IMR-90 (cell line): ENCODE measurements around the gene FPR3. TPM values are rescaled to one million over a fixed set of nuclear protein-coding genes. Genes with fewer than 3 reads are reported as not detected.

Experiments
- ATAC-seq: fragments of 200-7000 bp; cut with Tn5 transposase; 2 replicates; pipeline ENCODE4 v1.9.1; 2020; ENCODE audit warnings: low read depth, mild to moderate bottlenecking, moderate library complexity
- BruUV-seq: library from RNA; stranded (reverse); fragments of 400-500 nt; replicated peaks from 2 replicates; lab custom pipeline; 2021; lab: Mats Ljungman, UMichigan
- CTCF ChIA-PET: fragments of 300-600 bp; formaldehyde crosslinking; extraction: SDS; loops from one replicate; lab custom pipeline; 2021; ENCODE audit warnings: antibody characterized with exemption; lab: Yijun Ruan, JAX
- POLR2A ChIA-PET: fragments of 300-600 bp; sonication (Branson Sonifier 250); formaldehyde crosslinking; loops from one replicate; lab custom pipeline; 2022; ENCODE audit warnings: antibody characterized with exemption; ENCODE audit not compliant: unreplicated experiment; lab: Charles Lee
- DNase-seq: peaks from one replicate; pipeline ENCODE4 v3.0.0; 2013
- H2AFZ ChIP-seq: replicated peaks from 2 replicates; pipeline ENCODE3; 2013; ENCODE audit warnings: low read length, mild to moderate bottlenecking; ENCODE audit not compliant: poor library complexity
- H2AK5ac ChIP-seq: 2 replicates; pipeline ENCODE4 v1.6.1; 2013; ENCODE audit warnings: low read depth, low read length, inconsistent platforms
- H2AK9ac ChIP-seq: replicated peaks from 2 replicates; pipeline ENCODE3; 2013; ENCODE audit warnings: mild to moderate bottlenecking, low read depth, low read length, moderate library complexity; ENCODE audit not compliant: poor library complexity
- H2BK120ac ChIP-seq: 2 replicates; pipeline ENCODE4 v1.6.1; 2013; ENCODE audit warnings: low read depth, low read length, inconsistent platforms
- H2BK15ac ChIP-seq: 3 replicates; pipeline ENCODE4 v1.6.1; 2013; ENCODE audit warnings: low read depth, low read length, inconsistent platforms
- H2BK20ac ChIP-seq: 2 replicates; pipeline ENCODE4 v1.6.1; 2013; ENCODE audit warnings: low read depth, mild to moderate bottlenecking, inconsistent platforms, low read length, moderate library complexity
- H2BK5ac ChIP-seq: 2 replicates; pipeline ENCODE4 v1.6.1; 2013; ENCODE audit warnings: mild to moderate bottlenecking, low read depth, low read length, inconsistent platforms; ENCODE audit not compliant: poor library complexity, severe bottlenecking
- H3K14ac ChIP-seq: replicated peaks from 2 replicates; pipeline ENCODE4 v1.6.1; 2013; ENCODE audit warnings: low read depth, low read length, inconsistent platforms
- H3K18ac ChIP-seq: 2 replicates; pipeline ENCODE4 v1.6.1; 2013; ENCODE audit warnings: low read depth, low read length, control low read depth
- H3K23ac ChIP-seq: 2 replicates; pipeline ENCODE4 v1.6.1; 2013; ENCODE audit warnings: low read depth, low read length, inconsistent platforms
- H3K27ac ChIP-seq: 2 replicates; pipeline ENCODE4 v1.5.1; 2013; ENCODE audit warnings: mild to moderate bottlenecking, control low read depth, low read length; ENCODE audit not compliant: insufficient read depth
- H3K27me3 ChIP-seq: 2 replicates; pipeline ENCODE4 v1.6.1; 2013; ENCODE audit warnings: low read length; ENCODE audit not compliant: control insufficient read depth, insufficient read depth
- H3K36me3 ChIP-seq: 2 replicates; pipeline ENCODE4 v1.6.1; 2013; ENCODE audit warnings: low read length, mixed read lengths; ENCODE audit not compliant: control insufficient read depth, insufficient read depth
- H3K4ac ChIP-seq: 2 replicates; pipeline ENCODE4 v1.6.1; 2013; ENCODE audit warnings: low read depth, low read length, inconsistent platforms
- H3K4me1 ChIP-seq: 2 replicates; pipeline ENCODE4 v1.6.1; 2013; ENCODE audit warnings: low read length, mixed read lengths; ENCODE audit not compliant: control insufficient read depth, insufficient read depth
- H3K4me2 ChIP-seq: 2 replicates; pipeline ENCODE4 v1.6.1; 2013; ENCODE audit warnings: low read depth, mild to moderate bottlenecking, control low read depth, low read length, moderate library complexity
- H3K4me3 ChIP-seq: 2 replicates; pipeline ENCODE4 v1.5.1; 2013; ENCODE audit warnings: low read depth, mild to moderate bottlenecking, control low read depth, low read length, moderate library complexity; ENCODE audit not compliant: insufficient read depth
- H3K56ac ChIP-seq: 2 replicates; pipeline ENCODE4 v1.6.1; 2013; ENCODE audit warnings: low read length, inconsistent platforms; ENCODE audit not compliant: insufficient read depth; ENCODE audit errors: extremely low read depth
- H3K79me1 ChIP-seq, 2 experiments: 2 replicates each; pipeline ENCODE4 v1.6.1; 2013; ENCODE audit warnings: low read length in 2 of 2, inconsistent platforms in 1 of 2, low read depth in 1 of 2
- H3K9ac ChIP-seq: 2 replicates; pipeline ENCODE4 v1.6.1; 2013; ENCODE audit warnings: low read depth, low read length, control low read depth
- H3K9me1 ChIP-seq: 2 replicates; pipeline ENCODE4 v1.6.1; 2013; ENCODE audit warnings: low read length, inconsistent platforms; ENCODE audit not compliant: insufficient read depth
- H3K9me3 ChIP-seq: 2 replicates; pipeline ENCODE4 v1.6.1; 2013; ENCODE audit warnings: low read length; ENCODE audit not compliant: control insufficient read depth, insufficient read depth
- H4K20me1 ChIP-seq: 2 replicates; pipeline ENCODE4 v1.6.1; 2013; ENCODE audit warnings: low read length, inconsistent platforms; ENCODE audit not compliant: insufficient read depth
- H4K5ac ChIP-seq: 2 replicates; pipeline ENCODE4 v1.6.1; 2013; ENCODE audit warnings: mild to moderate bottlenecking, low read depth, low read length, control low read depth
- H4K8ac ChIP-seq, 2 experiments: 2 replicates each; pipeline ENCODE4 v1.6.1; 2013; ENCODE audit warnings: low read depth in 2 of 2, low read length in 2 of 2, control low read depth in 1 of 2, inconsistent platforms in 1 of 2
- H4K91ac ChIP-seq: 2 replicates; pipeline ENCODE4 v1.6.1; 2013; ENCODE audit warnings: low read depth, low read length, inconsistent platforms; ENCODE audit not compliant: insufficient read depth
- CEBPB ChIP-seq: IDR thresholded peaks from 2 replicates; pipeline ENCODE4 v1.6.1; 2012; ENCODE audit warnings: low read depth, low read length, improper control_type of control experiment
- CHD1 ChIP-seq: IDR thresholded peaks from 2 replicates; pipeline ENCODE4 v1.6.1; 2012; ENCODE audit warnings: low read depth, low read length, improper control_type of control experiment
- CTCF ChIP-seq: conservative IDR thresholded peaks from 2 replicates; pipeline ENCODE4 v1.5.1; 2012; ENCODE audit warnings: mild to moderate bottlenecking, low read depth, low read length, improper control_type of control experiment
- ELK1 ChIP-seq: fragments of 150-350 bp; IDR thresholded peaks from 2 replicates; pipeline ENCODE4 v1.6.1; 2016; ENCODE audit warnings: low read depth, mild to moderate bottlenecking, low read length, moderate library complexity, borderline replicate concordance
- MAFK ChIP-seq: IDR thresholded peaks from 2 replicates; pipeline ENCODE4 v1.6.1; 2012; ENCODE audit warnings: low read depth, low read length, improper control_type of control experiment
- RAD21 ChIP-seq: IDR thresholded peaks from 2 replicates; pipeline ENCODE4 v1.6.1; 2012; ENCODE audit warnings: low read length, improper control_type of control experiment
- RFX5 ChIP-seq: IDR thresholded peaks from 2 replicates; pipeline ENCODE4 v1.8.0; 2012; ENCODE audit warnings: low read depth, mild to moderate bottlenecking, low read length, moderate library complexity
- SMC3 ChIP-seq: fragments of 150-350 bp; IDR thresholded peaks from 2 replicates; pipeline ENCODE4 v1.6.1; 2016; ENCODE audit warnings: low read depth, mild to moderate bottlenecking, antibody characterized with exemption, low read length, moderate library complexity
- WGBS, 2 experiments: methylation state at CpG; one replicate each; pipeline versions ENCODE4 v1.1.5 to v1.1.7; 2013; ENCODE audit warnings: missing lambda C conversion rate in 2 of 2; ENCODE audit not compliant: insufficient read length in 1 of 2; ENCODE audit errors: extremely low coverage in 2 of 2; 5-methylcytosine and 5-hydroxymethylcytosine counted together
- dilution Hi-C: fragments of 300-500 bp; cut with HindIII; formaldehyde crosslinking; loops from one replicate; pipeline ENCODE4 v1.14.3; 2018; ENCODE audit warnings: low sequenced_read_pairs; ENCODE audit not compliant: unreplicated experiment
- in situ Hi-C: fragments of 300-500 bp; cut with MboI; formaldehyde crosslinking; loops from 3 replicates; pipeline ENCODE4 v1.14.3; 2019; ENCODE audit warnings: low sequenced_read_pairs, inconsistent platforms, mixed read lengths
- intact Hi-C: fragments of 100-400 bp; cut with micrococcal nuclease; formaldehyde crosslinking; loops from 2 replicates; pipeline ENCODE4 v1.10.0; 2022
- polyA plus RNA-seq, 3 experiments: library from polyadenylated mRNA; depleted of rRNA; stranded (reverse); fragments of >200 nt; gene quantifications; 2 replicates each; pipeline ENCODE4 v1.2.3, GENCODE V29; 2012; ENCODE audit warnings: low replicate concordance in 1 of 3
- total RNA-seq: library from RNA; depleted of rRNA; stranded (reverse); fragments of >200 nt; gene quantifications from 2 replicates; pipeline ENCODE4 v1.2.3, GENCODE V29; 2012
- TF ChIP-seq, protein P1 (sequence below): fragments of 150-350 bp; IDR thresholded peaks from 2 replicates; pipeline ENCODE4 v1.6.1; 2017; ENCODE audit warnings: mild to moderate bottlenecking, antibody characterized with exemption, low read length, low read depth

FPR3 gene
- total and polyA plus RNA-seq, 2 of the 4 experiments (the other 2 are of a cell fraction), result not detected

DNA sequence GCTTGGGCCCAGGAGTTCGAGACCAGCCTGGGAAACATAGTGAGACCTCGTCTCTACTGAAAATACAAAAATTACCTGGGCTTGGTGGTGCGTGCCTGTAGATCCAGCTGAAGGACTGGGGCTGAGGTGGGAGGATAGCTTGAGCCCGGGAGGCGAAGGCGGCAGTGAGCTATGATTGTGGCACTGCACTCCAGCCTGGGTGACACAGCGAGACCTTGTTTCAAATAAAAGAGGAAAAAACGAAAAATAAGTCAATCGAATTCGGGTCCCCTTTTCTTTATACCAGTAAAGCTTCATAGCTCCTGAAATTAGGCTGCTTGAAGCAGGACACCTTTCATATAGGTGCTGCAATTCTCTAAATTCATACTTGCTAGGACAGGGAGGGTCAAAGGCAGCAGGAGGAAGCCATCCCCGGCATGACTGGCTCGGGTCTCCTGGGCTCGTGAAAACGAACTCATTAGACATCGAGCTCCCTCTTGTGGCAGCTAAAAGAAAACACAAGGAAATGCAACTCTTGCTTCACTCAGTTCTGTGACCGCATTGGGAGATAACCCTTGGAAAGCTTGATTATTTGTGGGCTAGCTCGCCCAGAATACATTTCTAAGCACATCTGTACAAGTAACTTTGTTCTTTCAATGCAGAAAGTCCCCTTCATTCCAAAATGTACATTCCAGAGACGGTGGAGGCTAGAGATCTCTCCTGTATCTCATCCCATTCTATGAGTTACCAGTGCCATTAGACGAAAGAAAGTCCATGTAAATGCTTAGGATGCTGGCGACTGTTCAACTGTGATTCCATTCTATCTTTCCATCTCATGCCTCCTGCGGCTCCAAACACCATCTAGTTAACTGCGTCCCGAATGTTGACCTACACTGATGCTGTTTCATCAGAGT lies 17.1 kb upstream of the FPR3 start:
- ATAC-seq (peak; percentile 99), DNase-seq (peak; percentile 80)
- Histone ChIP-seq H2AK9ac (no peak overlapping the region), H3K23ac (no peak overlapping the region), H4K5ac (no peak overlapping the region), H3K27ac (no peak overlapping the region), H3K9me3 (no peaks in the 10 kb centered on the region), H3K9ac (no peak overlapping the region), H4K8ac (no peak overlapping the region), H3K56ac (no peak overlapping the region), H3K4ac (no peak overlapping the region), H2BK5ac (no peak overlapping the region), H3K14ac (no peak overlapping the region), H3K18ac (no peak overlapping the region), H3K4me1 (no peaks in the 10 kb centered on the region), H2BK20ac (no peak overlapping the region), H4K20me1 (no peaks in the 10 kb centered on the region), H2AK5ac (no peak overlapping the region), H3K27me3 (peaks cover 2% of the 10 kb centered on the region; the same call in 1 of the 2 replicates), H3K4me2 (peak overlapping the region; percentile 38; the same call in 1 of the 2 replicates), H3K36me3 (no peaks in the 10 kb centered on the region), H2BK120ac (no peak overlapping the region), H2BK15ac (no peak overlapping the region), H2AFZ (no peak overlapping the region), H4K91ac (no peak overlapping the region), H3K9me1 (no peaks in the 10 kb centered on the region), H3K4me3 (no peak overlapping the region), H3K79me1 (no peaks in the 10 kb centered on the region)
- intact Hi-C loops, result loop anchor here (1.0 to 5.0 kb wide), 5 partner anchors 113 to 441 kb away; no protein-coding TSS in a partner anchor
- CTCF ChIA-PET, result interaction anchor here (0.6 to 1.7 kb wide), 13 partner anchors 8 to 440 kb away, joined by 3 to 6 read pairs (median 4); no protein-coding TSS in a partner anchor
- in situ Hi-C loops, result loop anchor here (10.0 kb wide), 1 partner anchor 113 kb away; no protein-coding TSS in a partner anchor
- TF ChIP-seq SMC3, result peak; percentile 66
- no peak for TF ChIP-seq CHD1
- TF ChIP-seq, protein P1, sequence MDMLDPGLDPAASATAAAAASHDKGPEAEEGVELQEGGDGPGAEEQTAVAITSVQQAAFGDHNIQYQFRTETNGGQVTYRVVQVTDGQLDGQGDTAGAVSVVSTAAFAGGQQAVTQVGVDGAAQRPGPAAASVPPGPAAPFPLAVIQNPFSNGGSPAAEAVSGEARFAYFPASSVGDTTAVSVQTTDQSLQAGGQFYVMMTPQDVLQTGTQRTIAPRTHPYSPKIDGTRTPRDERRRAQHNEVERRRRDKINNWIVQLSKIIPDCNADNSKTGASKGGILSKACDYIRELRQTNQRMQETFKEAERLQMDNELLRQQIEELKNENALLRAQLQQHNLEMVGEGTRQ, result no peak
- peak; percentile 79 for TF ChIP-seq RAD21
- no peak for TF ChIP-seq ELK1
- peak; percentile 93 for TF ChIP-seq CEBPB
- peak; percentile 82 for TF ChIP-seq CTCF
- TF ChIP-seq RFX5, result no peak
- no peak for TF ChIP-seq MAFK
- WGBS, 2 experiments, result 28% methylated on average over 3 of the region's 23 CpGs; no CpG with 5 or more reads in 1 of the 2 experiments
- dilution Hi-C loops, result no loop called here
- BruUV-seq, result no TSS peak
- POLR2A ChIA-PET, result no interaction called here
